HG03457 (cell line): ENCODE data around the gene EMILIN2.
"Not testable (repeated sequence)": the region's sequence is repeated elsewhere in the genome, so short reads cannot be mapped to it uniquely, and the experiment has no call there.

ENCODE experiments used
- ATAC-seq: cut with Tn5 transposase; IDR thresholded peaks from one replicate; pipeline ENCODE4 v1.9.1; 2021; ENCODE audit warnings: moderate number of reproducible peaks; ENCODE audit not compliant: unreplicated experiment

EMILIN2 gene

GRCh38 chr18:2846636-2847316 is at the start of gene EMILIN2:
Gene EMILIN2, plus strand, starts transcription at chr18:2847006. Its CDS starts 183 bp downstream, at chr18:2847189.
- ATAC-seq = no peak

DNA sequence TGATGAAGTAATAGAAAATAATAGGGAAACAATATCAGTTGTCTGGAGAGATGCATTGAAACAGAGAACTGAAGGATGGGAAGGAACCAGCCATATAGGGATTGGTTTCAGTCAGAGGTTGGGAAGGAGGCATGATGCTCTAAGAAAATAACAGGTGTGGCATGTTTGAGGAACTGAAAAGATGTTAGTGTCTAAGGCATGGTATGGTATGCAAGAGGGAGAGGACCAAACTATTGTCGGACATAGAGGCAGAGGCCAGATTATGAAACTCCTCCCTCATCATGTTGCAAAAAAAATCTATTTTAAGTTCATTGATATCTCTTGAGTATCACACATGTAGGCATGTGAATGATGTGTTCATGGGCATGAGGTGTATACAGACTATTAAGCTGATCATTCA is 48.9 kb upstream of the EMILIN2 start:
- ATAC-seq = no peak

DNA sequence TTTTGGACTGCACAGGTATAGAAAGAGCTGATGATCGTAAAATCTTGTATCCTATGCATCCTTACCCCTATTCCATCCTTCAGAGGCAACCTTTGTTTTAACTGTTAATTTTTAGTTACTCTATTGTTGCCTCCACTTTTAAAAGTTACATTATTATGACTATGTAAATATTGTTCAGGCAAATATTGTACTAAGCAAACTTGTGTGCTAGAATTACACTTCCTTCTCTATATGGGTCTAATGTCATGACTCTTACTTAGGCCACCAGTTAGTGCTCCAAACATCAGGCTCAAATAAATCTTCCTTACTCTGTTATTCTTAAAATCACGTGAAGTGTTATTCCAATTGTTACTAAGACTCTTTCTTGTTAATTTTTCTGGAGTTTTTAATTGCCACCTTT is 47.4 kb upstream of the EMILIN2 start:
- ATAC-seq = no peak

- ATAC-seq = no peak
These were observed 40.5 kb upstream of the EMILIN2 start for GRCh38 chr18:2805970-2806943.

GRCh38 chr18:2808640-2809039 is 38.2 kb upstream of the EMILIN2 start:
- ATAC-seq = not testable (repeated sequence)

DNA sequence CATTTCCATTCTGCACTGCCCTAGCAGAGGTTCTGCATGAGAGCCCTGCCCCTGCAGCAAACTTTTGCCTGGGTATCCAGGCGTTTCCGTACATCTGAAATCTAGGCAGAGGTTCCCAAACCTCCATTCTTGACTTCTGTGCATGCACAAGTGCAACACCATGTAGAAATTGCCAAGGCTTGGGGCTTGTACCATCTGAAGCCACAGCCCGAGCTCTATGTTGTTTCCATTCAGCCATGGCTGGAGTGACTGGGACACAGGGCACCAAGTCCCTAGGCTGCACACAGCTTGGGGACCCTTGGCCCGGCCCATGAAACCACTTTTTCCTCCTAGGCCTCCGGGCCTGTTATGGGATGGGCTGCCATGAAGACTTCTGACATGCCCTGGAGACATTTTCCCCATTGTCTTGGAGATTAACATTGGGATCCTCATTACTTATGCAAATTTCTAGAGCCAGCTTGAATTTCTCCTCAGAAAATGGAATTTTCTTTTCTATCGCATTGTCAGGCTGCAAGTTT is 37.1 kb upstream of the EMILIN2 start:
- ATAC-seq = not testable (repeated sequence)

DNA sequence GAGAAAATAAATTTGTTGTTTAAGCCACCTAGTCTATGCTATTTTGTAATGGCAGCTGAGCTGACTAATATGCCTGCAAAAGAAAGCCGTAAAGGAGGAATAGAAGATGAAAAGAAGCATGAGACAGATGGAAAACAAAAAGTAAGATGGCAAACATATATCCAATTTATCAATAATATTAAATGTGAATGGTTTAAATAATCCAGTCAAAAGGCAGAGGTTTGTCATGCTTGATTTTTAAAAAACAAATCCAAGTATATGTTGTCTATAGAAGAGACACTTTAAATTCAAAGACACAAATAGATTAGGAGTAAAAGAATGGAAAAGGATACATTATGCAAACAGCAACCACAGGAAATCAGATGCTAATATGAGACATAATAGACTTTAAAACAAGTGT is 35.4 kb upstream of the EMILIN2 start:
- no peak for ATAC-seq

- no peak for ATAC-seq
These were observed 31.9 kb upstream of the EMILIN2 start for GRCh38 chr18:2814928-2815327.

DNA sequence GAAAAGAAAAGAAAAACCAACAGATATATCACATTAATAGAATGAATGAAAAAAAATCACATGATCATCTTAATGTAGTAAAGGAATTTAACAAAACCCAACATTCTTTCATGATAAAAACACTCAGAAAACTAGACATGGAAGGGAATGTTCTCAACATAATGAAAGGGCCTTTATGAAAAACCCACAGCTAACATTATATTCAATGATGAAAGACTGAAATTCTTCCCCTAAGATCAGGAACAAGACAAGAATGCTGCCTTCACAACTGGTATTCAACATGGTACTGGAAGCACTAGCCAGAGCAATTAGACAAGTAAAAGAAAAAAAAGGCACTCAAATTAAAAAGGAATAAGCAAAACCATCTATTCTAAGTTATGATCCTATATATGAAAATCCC is 28.5 kb upstream of the EMILIN2 start:
- ATAC-seq = no peak

DNA sequence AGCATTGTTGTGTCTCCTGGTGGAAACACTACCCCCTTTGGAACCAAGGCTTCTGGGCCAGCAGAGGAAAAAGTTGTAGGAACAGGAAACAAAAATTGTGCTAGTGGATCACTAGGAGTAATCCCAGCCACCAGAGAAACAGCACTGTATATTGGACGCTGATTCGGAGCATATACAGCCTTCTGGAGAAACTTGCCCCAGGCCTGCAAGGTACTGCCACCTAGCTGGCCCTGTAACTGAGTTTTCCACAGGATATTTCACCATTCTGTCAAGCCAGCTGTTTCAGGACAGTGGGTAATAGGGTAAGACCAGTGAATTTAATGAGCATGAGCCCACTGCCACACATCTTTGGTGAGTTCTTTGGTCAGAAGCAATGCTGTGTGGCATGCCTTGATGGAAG is 25.1 kb upstream of the EMILIN2 start:
- no peak for ATAC-seq

DNA sequence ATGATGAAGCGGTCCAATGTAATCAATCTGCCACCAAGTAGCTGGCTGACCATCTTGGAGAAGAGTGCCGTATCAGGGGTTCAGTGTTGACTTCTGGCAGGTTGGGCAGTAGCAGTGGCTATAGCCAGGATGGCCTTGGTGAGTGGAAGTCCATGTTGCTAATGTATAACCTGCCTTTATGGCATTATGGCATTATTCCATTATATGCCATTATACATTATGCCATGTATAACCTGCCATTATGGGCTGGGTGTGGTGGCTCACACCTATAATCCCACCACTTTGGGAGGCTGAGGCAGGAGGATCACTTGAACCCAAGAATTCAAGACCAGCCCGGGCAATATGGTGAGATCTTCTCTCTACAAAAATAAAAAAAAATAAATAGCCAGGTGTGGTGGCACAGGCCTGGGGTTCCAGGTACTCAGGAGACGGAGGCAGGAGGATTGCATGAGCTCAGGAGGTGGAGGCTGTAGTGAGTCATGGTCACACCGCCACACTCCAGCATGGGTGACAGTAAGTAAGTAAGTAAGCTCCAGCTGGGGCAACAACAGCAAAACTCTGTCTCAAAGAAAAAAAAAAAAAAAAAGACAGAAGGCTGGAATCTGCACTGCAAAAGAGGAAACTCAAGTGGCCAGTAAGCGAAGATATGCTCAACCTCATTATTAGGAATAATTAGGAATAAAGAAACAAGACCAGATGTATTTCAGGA is 24.4 kb upstream of the EMILIN2 start:
- ATAC-seq = no peak

GRCh38 chr18:2823202-2823601 is 23.6 kb upstream of the EMILIN2 start:
- ATAC-seq = no peak

DNA sequence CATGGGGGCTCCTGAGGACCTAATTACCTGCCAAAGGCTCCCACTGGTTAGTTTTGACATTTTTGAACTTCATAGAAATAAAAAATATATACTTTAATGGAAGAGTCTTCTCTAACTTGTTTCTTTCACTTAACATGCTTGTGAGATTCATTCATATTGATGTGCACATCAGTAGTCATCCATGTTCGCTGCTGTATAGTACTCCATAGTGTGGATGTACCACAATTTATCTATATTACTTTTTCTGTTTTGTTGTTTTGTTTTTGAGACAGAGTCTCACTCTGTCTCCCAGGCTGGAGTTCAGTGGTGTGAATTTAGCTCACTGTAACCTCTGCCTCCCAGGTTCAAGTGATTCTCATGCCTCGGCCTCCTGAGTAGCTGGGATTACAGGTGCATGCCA is 22.8 kb upstream of the EMILIN2 start:
- ATAC-seq = no peak

GRCh38 chr18:2824865-2825264 is 21.9 kb upstream of the EMILIN2 start:
- ATAC-seq = no peak

GRCh38 chr18:2825613-2826175 is 21.1 kb upstream of the EMILIN2 start:
- no peak for ATAC-seq

DNA sequence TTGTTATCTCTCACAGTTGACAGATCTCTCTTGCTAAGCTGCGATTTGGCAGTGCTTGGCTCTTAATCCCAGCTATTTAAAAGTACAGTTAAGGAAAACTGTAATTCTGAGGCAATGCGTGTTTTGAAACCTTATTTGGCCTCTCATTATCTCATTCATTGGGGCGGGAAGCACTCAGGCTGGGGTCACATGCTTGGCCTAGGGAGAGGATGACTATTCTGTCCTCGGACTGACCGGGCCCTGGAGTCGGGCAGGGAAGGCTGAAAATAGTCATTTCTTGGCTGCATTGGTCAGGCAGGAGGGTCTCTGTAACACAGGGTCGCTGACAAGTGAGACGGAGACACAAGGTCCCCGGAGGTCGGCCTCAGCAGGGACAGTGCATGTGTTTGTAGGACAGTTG is 20.2 kb upstream of the EMILIN2 start:
- no peak for ATAC-seq

- no peak for ATAC-seq
These were observed 19.7 kb upstream of the EMILIN2 start for GRCh38 chr18:2827061-2827460.

DNA sequence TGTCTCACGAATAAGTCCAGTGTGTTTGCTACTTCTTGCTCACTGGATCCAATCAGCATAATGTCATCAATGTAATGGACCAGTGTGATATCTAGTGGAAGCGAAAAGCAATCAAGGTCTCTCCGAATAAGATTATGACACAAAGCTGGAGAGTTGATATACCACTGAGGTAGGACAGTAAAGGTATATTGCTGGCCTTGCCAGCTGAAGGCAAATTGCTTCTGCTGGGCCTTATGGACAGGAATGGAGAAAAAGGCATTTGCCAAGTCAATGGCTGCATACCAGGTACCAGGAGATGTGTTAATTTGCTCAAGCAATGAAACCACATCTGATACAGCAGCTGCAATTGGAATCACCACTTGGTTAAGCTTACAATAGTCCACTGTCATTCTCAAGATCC is 10.7 kb upstream of the EMILIN2 start:
- ATAC-seq = not testable (repeated sequence)

- ATAC-seq = not testable (repeated sequence)
These were observed 9.5 kb upstream of the EMILIN2 start for GRCh38 chr18:2837290-2837689.

- ATAC-seq = no peak
These were observed 7.6 kb upstream of the EMILIN2 start for GRCh38 chr18:2839202-2839601.

- no peak for ATAC-seq
These were observed 6.3 kb upstream of the EMILIN2 start for GRCh38 chr18:2840521-2840920.
